Uterus (tissue), 4 donors: ENCODE data around the gene PCDH9. TPM values are rescaled to one million over a fixed set of nuclear protein-coding genes. Genes with fewer than 3 reads are reported as not detected.

ENCODE experiments used
- DNase-seq, 2 donors: peaks; one replicate each; pipeline ENCODE4 v3.0.0-alpha.2; 2019 to 2020
- H3K27ac ChIP-seq, 2 donors: fragments of 200-600 bp; sonication (generic); 1 replicate in 1 of 2; 2 replicates in 1 of 2; pipeline ENCODE4 v1.5.1; 2016 to 2018
- H3K27me3 ChIP-seq, 2 donors: fragments of 200-600 bp; sonication (generic); one replicate each; pipeline ENCODE4 v1.5.1; 2018 to 2019; ENCODE audit warnings: control low read depth in 1 of 2
- H3K36me3 ChIP-seq, 2 donors: fragments of 200-600 bp; sonication (generic); one replicate each; pipeline ENCODE4 v1.5.1; 2019; ENCODE audit warnings: control low read depth in 1 of 2
- H3K4me1 ChIP-seq, 2 donors: fragments of 200-600 bp; sonication (generic); one replicate each; pipeline ENCODE4 v1.5.1; 2018 to 2019; ENCODE audit warnings: control low read depth in 1 of 2
- H3K4me3 ChIP-seq, 2 donors: fragments of 200-600 bp; sonication (generic); 1 replicate in 1 of 2; 2 replicates in 1 of 2; pipeline ENCODE4 v1.5.1; 2018 to 2019; ENCODE audit warnings: mild to moderate bottlenecking in 1 of 2
- H3K9me3 ChIP-seq, 2 donors: fragments of 200-600 bp; sonication (generic); one replicate each; pipeline ENCODE4 v1.5.1; 2019; ENCODE audit warnings: control low read depth in 1 of 2
- POLR2A ChIP-seq, 2 donors: fragments of 450-650 bp; IDR thresholded peaks; one replicate each; pipeline ENCODE4 v1.6.1; 2016; ENCODE audit warnings: antibody characterized with exemption in 2 of 2, mild to moderate bottlenecking in 1 of 2, moderate library complexity in 1 of 2
- intact Hi-C: fragments of 100-400 bp; cut with DNase I; formaldehyde crosslinking; loops from one replicate; pipeline ENCODE4 v1.15.1; 2023; ENCODE audit warnings: low total_unique reads
- total RNA-seq, 4 donors: library from RNA; depleted of rRNA in 3 of 4; stranded (reverse); fragments of >200 nt in 3 of 4; gene quantifications; one replicate each; pipeline versions ENCODE4 v1.1.0 to v1.2.4, GENCODE V29; 2014 to 2023
- TF ChIP-seq, protein P1 (sequence below), 4 experiments: fragments of 200-600 bp in 2 of 4; fragments of 450-650 bp in 2 of 4; sonication (generic) in 2 of 4; IDR thresholded peaks; one replicate each; pipeline ENCODE4 v1.5.1; 2016 to 2019; ENCODE audit warnings: antibody characterized with exemption in 4 of 4, mild to moderate bottlenecking in 2 of 4, moderate library complexity in 1 of 4
- donor health status: DM: yes; HTN: yes; CAD: no.

PCDH9 gene
- total RNA-seq, 4 donors from 2014 or later = 0.51 to 45.7 (median 2.1) TPM

DNA sequence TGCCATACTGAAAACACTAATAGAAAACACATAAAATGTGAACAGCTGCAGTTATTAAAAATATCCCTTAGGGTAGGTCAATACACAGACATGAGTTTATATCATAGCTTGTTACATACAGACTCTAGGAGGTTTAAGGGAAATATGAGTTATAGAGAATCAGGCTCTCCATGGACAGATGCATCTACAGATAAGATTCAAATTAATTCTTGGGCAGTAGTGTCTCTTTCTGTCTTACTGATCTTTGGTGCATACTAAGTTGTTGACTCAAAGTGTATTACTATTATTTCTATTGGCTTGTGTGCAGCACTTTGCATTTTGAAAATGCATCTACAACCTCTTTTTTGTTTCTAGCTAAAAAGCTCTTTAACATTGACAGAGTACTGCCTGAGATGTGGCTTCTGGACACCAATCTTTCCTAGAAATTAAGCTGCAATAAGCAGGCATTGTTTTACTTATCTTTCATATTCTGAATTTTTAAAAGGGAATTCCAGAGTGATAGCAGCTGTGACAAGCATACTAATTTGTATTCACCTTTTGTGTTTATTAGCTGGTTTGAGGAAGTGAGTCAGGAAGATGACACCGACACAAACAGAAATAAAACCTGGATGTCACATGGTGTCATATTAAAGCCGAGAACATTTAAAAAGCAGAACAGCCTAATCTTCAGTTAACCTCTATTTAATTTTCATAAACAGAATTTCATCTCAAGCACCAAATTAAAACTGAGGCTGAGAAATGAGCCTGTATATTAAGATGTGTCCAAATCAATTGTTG lies 399.0 kb downstream of the PCDH9 start:
- no peak for DNase-seq
- H3K27ac ChIP-seq = no peak overlapping the region
- TF ChIP-seq POLR2A (IDR thresholded peaks at IDR 0.05) = no peak
- TF ChIP-seq, protein P1, sequence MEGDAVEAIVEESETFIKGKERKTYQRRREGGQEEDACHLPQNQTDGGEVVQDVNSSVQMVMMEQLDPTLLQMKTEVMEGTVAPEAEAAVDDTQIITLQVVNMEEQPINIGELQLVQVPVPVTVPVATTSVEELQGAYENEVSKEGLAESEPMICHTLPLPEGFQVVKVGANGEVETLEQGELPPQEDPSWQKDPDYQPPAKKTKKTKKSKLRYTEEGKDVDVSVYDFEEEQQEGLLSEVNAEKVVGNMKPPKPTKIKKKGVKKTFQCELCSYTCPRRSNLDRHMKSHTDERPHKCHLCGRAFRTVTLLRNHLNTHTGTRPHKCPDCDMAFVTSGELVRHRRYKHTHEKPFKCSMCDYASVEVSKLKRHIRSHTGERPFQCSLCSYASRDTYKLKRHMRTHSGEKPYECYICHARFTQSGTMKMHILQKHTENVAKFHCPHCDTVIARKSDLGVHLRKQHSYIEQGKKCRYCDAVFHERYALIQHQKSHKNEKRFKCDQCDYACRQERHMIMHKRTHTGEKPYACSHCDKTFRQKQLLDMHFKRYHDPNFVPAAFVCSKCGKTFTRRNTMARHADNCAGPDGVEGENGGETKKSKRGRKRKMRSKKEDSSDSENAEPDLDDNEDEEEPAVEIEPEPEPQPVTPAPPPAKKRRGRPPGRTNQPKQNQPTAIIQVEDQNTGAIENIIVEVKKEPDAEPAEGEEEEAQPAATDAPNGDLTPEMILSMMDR (IDR thresholded peaks at IDR 0.05) = no peak
- no peaks in the 10 kb centered on the region for H3K36me3 ChIP-seq
- H3K4me3 ChIP-seq = no peak overlapping the region
- H3K4me1 ChIP-seq = no peaks in the 10 kb centered on the region
- no peaks in the 10 kb centered on the region for H3K9me3 ChIP-seq
- H3K27me3 ChIP-seq = no peaks in the 10 kb centered on the region
- intact Hi-C loops = no loop called here

- H3K36me3 ChIP-seq = no peaks in the 10 kb centered on the region
- no peaks in the 10 kb centered on the region for H3K9me3 ChIP-seq
- intact Hi-C loops = no loop called here
- no peaks in the 10 kb centered on the region for H3K27me3 ChIP-seq
- TF ChIP-seq, protein P1 (IDR thresholded peaks at IDR 0.05) = no peak
- no peak for TF ChIP-seq POLR2A (IDR thresholded peaks at IDR 0.05)
- H3K4me1 ChIP-seq = no peaks in the 10 kb centered on the region
- no peak overlapping the region for H3K4me3 ChIP-seq
- H3K27ac ChIP-seq = no peak overlapping the region
- DNase-seq = no peak
These were observed 400.3 kb downstream of the PCDH9 start for GRCh38 chr13:66829803-66830202.

DNA sequence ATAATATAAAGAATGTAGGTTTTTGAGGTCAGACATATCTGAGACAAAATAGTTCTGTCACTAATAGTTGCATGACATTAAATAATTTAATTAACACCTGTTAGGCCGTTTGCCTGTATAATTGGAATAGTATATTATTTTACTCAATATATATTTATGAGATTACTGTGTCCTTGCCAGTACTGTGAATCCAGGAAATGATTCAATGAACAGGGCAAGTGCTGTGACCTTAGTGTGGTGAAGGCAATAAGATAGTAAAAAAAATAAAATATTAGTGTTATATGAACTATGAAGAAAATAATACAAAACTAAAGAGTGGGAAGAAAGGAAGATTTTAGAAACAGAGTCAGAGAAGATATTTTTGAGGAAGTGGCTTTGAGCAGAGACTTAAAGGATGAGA lies 403.7 kb downstream of the PCDH9 start:
- no peak for DNase-seq
- Histone ChIP-seq H3K27me3 (no peaks in the 10 kb centered on the region), H3K4me1 (no peaks in the 10 kb centered on the region), H3K9me3 (no peaks in the 10 kb centered on the region), H3K27ac (no peak overlapping the region), H3K4me3 (no peak overlapping the region), H3K36me3 (no peaks in the 10 kb centered on the region)
- intact Hi-C loops = no loop called here
- TF ChIP-seq POLR2A (IDR thresholded peaks at IDR 0.05) = no peak
- TF ChIP-seq, protein P1 (IDR thresholded peaks at IDR 0.05) = no peak

DNA sequence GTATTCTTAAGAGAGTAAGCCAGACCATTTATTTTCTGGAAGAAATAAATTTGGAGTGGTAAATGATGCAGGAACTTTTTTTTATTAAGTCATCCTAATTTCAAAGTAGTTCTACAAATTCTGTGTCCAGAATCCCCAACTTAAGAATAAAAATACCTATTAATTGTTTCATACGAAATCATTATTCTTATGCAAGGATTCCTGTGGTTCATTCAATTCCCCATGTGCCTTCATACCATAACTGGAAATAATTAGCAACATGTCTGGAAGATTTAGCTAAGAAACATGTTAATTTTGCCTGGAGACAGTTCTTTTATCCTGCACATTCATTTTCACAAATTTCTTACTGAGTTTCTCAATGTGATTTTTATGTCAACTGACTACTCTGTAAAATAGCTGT lies 408.6 kb downstream of the PCDH9 start:
- no peak overlapping the region for H3K4me3 ChIP-seq
- no peak for DNase-seq
- H3K4me1 ChIP-seq = no peaks in the 10 kb centered on the region
- intact Hi-C loops = no loop called here
- no peak for TF ChIP-seq POLR2A (IDR thresholded peaks at IDR 0.05)
- TF ChIP-seq, protein P1 (IDR thresholded peaks at IDR 0.05) = no peak
- no peaks in the 10 kb centered on the region for H3K27me3 ChIP-seq
- no peaks in the 10 kb centered on the region for H3K9me3 ChIP-seq
- no peaks in the 10 kb centered on the region for H3K36me3 ChIP-seq
- H3K27ac ChIP-seq = no peak overlapping the region

DNA sequence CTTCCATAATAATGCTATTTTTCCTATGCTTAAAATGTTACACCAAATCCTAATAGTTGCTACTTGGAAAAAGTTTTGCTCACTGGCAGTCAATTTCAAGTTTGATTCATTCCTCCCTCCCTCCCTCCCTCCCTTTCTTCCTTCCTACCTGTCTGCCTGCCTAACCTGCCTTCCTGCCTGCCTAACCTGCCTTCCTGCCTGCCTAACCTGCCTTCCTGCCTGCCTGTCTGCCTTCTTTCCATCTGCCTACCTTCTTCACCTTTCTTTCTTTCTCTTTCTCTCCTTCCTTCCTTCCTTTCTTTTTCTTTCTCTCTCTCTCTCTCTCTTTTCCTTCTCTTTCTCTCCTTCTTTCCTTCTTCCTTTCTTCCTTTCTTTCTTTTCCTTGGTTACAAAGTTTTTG lies 418.7 kb downstream of the PCDH9 start:
- intact Hi-C loops = no loop called here
- TF ChIP-seq, protein P1 (IDR thresholded peaks at IDR 0.05) = no peak
- TF ChIP-seq POLR2A (IDR thresholded peaks at IDR 0.05) = no peak
- Histone ChIP-seq H3K36me3 (no peaks in the 10 kb centered on the region), H3K4me1 (no peaks in the 10 kb centered on the region), H3K4me3 (no peak overlapping the region), H3K27ac (no peak overlapping the region), H3K9me3 (no peaks in the 10 kb centered on the region), H3K27me3 (no peaks in the 10 kb centered on the region)
- no peak for DNase-seq
